Measurements from ENCODE around the gene ITGB8. TPM values are rescaled to one million over a fixed set of nuclear protein-coding genes. Genes with fewer than 3 reads are reported as not detected.

Gene ITGB8
- total and polyA plus RNA-seq, 2 experiments from 2014 or later = 0.71 to 3.0 TPM

DNA sequence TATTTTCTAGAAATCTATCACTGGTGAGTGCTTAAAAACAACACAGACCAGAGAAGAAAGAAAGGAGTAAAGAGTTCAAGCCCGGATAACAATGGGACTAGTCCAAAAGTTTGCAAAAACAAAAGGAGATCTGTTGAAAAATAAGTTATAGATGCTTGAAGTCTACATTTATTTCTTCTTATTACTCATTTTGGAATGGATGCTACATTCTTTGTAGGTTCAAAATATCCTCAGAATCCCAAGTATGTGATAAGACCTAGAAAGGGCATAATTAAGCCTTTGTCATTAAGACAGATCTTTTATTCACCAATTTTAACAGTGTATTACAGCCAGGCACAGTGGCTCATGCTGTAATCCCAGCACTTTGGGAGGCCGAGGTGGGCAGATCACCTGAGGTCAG, 42.7 kb upstream of the ITGB8 start:
- Histone ChIP-seq H3K36me3 (ENCODE audit: insufficient read depth) (no peaks in the 10 kb centered on the region), H2AFZ (no peak overlapping the region), H3K4me3 (no peak overlapping the region), H3F3A (replicated peaks; ENCODE audit: low read depth) (no peaks in the 10 kb centered on the region), H3K4me2 (no peak overlapping the region), H4K20me1 (replicated peaks; ENCODE audit: insufficient read depth) (no peaks in the 10 kb centered on the region), H3K27me3 (ENCODE audit: insufficient read depth) (no peaks in the 10 kb centered on the region), H3K9me2 (ENCODE audit: insufficient read depth) (no peaks in the 10 kb centered on the region), H3K27ac (ENCODE audit: low read depth) (no peak overlapping the region), H3K79me2 (replicated peaks; ENCODE audit: insufficient read depth) (no peaks in the 10 kb centered on the region), H3K4me1 (ENCODE audit: insufficient read depth) (no peaks in the 10 kb centered on the region)
- Mint-ChIP-seq H3K4me3 (no peak overlapping the region), H3K9me3 (no peaks in the 10 kb centered on the region), H3K36me3 (ENCODE audit: low read depth) (no peaks in the 10 kb centered on the region), H3K27me3 (ENCODE audit: insufficient read depth, low read depth, poor library complexity) (no peaks in the 10 kb centered on the region), H3K4me1 (peaks cover 8% of the 10 kb centered on the region; the same call in 2 of the 3 replicates), H3K27ac (no peak overlapping the region)
- no peak for TF ChIP-seq STAT1 (IDR thresholded peaks at IDR 0.05; ENCODE audit: unreplicated experiment)
- TF ChIP-seq, protein P1, sequence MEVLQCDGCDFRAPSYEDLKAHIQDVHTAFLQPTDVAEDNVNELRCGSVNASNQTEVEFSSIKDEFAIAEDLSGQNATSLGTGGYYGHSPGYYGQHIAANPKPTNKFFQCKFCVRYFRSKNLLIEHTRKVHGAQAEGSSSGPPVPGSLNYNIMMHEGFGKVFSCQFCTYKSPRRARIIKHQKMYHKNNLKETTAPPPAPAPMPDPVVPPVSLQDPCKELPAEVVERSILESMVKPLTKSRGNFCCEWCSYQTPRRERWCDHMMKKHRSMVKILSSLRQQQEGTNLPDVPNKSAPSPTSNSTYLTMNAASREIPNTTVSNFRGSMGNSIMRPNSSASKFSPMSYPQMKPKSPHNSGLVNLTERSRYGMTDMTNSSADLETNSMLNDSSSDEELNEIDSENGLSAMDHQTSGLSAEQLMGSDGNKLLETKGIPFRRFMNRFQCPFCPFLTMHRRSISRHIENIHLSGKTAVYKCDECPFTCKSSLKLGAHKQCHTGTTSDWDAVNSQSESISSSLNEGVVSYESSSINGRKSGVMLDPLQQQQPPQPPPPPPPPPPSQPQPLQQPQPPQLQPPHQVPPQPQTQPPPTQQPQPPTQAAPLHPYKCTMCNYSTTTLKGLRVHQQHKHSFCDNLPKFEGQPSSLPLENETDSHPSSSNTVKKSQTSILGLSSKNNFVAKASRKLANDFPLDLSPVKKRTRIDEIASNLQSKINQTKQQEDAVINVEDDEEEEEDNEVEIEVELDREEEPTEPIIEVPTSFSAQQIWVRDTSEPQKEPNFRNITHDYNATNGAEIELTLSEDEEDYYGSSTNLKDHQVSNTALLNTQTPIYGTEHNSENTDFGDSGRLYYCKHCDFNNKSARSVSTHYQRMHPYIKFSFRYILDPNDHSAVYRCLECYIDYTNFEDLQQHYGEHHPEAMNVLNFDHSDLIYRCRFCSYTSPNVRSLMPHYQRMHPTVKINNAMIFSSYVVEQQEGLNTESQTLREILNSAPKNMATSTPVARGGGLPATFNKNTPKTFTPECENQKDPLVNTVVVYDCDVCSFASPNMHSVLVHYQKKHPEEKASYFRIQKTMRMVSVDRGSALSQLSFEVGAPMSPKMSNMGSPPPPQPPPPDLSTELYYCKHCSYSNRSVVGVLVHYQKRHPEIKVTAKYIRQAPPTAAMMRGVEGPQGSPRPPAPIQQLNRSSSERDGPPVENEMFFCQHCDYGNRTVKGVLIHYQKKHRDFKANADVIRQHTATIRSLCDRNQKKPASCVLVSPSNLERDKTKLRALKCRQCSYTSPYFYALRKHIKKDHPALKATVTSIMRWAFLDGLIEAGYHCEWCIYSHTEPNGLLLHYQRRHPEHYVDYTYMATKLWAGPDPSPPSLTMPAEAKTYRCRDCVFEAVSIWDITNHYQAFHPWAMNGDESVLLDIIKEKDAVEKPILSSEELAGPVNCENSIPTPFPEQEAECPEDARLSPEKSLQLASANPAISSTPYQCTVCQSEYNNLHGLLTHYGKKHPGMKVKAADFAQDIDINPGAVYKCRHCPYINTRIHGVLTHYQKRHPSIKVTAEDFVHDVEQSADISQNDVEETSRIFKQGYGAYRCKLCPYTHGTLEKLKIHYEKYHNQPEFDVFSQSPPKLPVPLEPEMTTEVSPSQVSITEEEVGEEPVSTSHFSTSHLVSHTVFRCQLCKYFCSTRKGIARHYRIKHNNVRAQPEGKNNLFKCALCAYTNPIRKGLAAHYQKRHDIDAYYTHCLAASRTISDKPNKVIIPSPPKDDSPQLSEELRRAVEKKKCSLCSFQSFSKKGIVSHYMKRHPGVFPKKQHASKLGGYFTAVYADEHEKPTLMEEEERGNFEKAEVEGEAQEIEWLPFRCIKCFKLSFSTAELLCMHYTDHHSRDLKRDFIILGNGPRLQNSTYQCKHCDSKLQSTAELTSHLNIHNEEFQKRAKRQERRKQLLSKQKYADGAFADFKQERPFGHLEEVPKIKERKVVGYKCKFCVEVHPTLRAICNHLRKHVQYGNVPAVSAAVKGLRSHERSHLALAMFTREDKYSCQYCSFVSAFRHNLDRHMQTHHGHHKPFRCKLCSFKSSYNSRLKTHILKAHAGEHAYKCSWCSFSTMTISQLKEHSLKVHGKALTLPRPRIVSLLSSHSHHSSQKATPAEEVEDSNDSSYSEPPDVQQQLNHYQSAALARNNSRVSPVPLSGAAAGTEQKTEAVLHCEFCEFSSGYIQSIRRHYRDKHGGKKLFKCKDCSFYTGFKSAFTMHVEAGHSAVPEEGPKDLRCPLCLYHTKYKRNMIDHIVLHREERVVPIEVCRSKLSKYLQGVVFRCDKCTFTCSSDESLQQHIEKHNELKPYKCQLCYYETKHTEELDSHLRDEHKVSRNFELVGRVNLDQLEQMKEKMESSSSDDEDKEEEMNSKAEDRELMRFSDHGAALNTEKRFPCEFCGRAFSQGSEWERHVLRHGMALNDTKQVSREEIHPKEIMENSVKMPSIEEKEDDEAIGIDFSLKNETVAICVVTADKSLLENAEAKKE (CRISPR knock-in tag; IDR thresholded peaks at IDR 0.05) = no peak
- TF ChIP-seq ZNF331 (CRISPR knock-in tag; IDR thresholded peaks at IDR 0.05; ENCODE audit: low read depth) = no peak
- no peak for TF ChIP-seq CREB1 (CRISPR knock-in tag; IDR thresholded peaks at IDR 0.05; ENCODE audit: low read depth)
- no peak for TF ChIP-seq ZNF114 (CRISPR knock-in tag; IDR thresholded peaks at IDR 0.05)
- no peak for TF ChIP-seq EZH2 (IDR thresholded peaks at IDR 0.05; ENCODE audit: low read depth, unreplicated experiment)
- no peak for TF ChIP-seq JUNB (IDR thresholded peaks at IDR 0.05; ENCODE audit: unreplicated experiment)
- TF ChIP-seq EZH2phosphoT487 (IDR thresholded peaks at IDR 0.05; ENCODE audit: unreplicated experiment) = no peak
- TF ChIP-seq, protein P2, sequence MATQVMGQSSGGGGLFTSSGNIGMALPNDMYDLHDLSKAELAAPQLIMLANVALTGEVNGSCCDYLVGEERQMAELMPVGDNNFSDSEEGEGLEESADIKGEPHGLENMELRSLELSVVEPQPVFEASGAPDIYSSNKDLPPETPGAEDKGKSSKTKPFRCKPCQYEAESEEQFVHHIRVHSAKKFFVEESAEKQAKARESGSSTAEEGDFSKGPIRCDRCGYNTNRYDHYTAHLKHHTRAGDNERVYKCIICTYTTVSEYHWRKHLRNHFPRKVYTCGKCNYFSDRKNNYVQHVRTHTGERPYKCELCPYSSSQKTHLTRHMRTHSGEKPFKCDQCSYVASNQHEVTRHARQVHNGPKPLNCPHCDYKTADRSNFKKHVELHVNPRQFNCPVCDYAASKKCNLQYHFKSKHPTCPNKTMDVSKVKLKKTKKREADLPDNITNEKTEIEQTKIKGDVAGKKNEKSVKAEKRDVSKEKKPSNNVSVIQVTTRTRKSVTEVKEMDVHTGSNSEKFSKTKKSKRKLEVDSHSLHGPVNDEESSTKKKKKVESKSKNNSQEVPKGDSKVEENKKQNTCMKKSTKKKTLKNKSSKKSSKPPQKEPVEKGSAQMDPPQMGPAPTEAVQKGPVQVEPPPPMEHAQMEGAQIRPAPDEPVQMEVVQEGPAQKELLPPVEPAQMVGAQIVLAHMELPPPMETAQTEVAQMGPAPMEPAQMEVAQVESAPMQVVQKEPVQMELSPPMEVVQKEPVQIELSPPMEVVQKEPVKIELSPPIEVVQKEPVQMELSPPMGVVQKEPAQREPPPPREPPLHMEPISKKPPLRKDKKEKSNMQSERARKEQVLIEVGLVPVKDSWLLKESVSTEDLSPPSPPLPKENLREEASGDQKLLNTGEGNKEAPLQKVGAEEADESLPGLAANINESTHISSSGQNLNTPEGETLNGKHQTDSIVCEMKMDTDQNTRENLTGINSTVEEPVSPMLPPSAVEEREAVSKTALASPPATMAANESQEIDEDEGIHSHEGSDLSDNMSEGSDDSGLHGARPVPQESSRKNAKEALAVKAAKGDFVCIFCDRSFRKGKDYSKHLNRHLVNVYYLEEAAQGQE (IDR thresholded peaks at IDR 0.05; ENCODE audit: unreplicated experiment) = no peak
- TF ChIP-seq, protein P3, sequence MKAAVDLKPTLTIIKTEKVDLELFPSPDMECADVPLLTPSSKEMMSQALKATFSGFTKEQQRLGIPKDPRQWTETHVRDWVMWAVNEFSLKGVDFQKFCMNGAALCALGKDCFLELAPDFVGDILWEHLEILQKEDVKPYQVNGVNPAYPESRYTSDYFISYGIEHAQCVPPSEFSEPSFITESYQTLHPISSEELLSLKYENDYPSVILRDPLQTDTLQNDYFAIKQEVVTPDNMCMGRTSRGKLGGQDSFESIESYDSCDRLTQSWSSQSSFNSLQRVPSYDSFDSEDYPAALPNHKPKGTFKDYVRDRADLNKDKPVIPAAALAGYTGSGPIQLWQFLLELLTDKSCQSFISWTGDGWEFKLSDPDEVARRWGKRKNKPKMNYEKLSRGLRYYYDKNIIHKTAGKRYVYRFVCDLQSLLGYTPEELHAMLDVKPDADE (IDR thresholded peaks at IDR 0.05) = no peak
- TF ChIP-seq, protein P4, sequence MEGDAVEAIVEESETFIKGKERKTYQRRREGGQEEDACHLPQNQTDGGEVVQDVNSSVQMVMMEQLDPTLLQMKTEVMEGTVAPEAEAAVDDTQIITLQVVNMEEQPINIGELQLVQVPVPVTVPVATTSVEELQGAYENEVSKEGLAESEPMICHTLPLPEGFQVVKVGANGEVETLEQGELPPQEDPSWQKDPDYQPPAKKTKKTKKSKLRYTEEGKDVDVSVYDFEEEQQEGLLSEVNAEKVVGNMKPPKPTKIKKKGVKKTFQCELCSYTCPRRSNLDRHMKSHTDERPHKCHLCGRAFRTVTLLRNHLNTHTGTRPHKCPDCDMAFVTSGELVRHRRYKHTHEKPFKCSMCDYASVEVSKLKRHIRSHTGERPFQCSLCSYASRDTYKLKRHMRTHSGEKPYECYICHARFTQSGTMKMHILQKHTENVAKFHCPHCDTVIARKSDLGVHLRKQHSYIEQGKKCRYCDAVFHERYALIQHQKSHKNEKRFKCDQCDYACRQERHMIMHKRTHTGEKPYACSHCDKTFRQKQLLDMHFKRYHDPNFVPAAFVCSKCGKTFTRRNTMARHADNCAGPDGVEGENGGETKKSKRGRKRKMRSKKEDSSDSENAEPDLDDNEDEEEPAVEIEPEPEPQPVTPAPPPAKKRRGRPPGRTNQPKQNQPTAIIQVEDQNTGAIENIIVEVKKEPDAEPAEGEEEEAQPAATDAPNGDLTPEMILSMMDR (conservative IDR thresholded peaks at IDR 0.05; ENCODE audit: low read depth in 2 of 2) = no peak
- ATAC-seq (no peak), DNase-seq (ENCODE audit: low spot score) (no peak)

Data from GM23338 (cell line).